ENCODE data around the gene KCNK16.

The KCNK16 gene

GRCh38 chr6:39312912-39313525, 9.5 kb downstream of the KCNK16 start:
- no peaks in the 10 kb centered on the region for H3K36me3 ChIP-seq
- no peak for DNase-seq
- no peak overlapping the region for H3K27ac ChIP-seq
- H3K9me3 ChIP-seq (ENCODE audit: severe bottlenecking): peaks cover 9% of the 10 kb centered on the region
- no peaks in the 10 kb centered on the region for H3K27me3 ChIP-seq (ENCODE audit: insufficient read depth, low read depth, severe bottlenecking)
- TF ChIP-seq, protein P1, sequence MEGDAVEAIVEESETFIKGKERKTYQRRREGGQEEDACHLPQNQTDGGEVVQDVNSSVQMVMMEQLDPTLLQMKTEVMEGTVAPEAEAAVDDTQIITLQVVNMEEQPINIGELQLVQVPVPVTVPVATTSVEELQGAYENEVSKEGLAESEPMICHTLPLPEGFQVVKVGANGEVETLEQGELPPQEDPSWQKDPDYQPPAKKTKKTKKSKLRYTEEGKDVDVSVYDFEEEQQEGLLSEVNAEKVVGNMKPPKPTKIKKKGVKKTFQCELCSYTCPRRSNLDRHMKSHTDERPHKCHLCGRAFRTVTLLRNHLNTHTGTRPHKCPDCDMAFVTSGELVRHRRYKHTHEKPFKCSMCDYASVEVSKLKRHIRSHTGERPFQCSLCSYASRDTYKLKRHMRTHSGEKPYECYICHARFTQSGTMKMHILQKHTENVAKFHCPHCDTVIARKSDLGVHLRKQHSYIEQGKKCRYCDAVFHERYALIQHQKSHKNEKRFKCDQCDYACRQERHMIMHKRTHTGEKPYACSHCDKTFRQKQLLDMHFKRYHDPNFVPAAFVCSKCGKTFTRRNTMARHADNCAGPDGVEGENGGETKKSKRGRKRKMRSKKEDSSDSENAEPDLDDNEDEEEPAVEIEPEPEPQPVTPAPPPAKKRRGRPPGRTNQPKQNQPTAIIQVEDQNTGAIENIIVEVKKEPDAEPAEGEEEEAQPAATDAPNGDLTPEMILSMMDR (IDR thresholded peaks at IDR 0.05; ENCODE audit: low read depth, low read length): no peak
- H3K4me3 ChIP-seq (ENCODE audit: low read depth, low read length): no peak overlapping the region

DNA sequence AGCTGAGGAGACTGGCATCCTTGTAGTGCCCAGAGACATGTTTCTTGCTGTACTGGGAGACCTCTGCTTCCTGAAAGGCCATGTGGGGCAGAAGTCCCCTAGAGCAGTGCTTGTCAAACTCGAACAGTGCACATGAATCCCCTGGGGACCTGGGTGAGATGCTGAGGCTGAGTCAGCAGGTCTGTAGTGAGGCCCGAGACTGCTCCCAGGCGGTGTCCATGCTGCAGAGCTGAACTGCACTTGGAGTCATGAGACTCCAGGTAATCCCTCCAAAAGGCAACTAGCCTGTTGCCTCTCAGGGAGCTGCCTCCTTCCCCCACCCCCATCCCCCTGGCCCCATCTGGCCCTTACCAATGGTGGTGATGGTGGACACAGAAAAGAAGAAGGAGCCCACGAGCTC, 12.0 kb downstream of the KCNK16 start:
- Histone ChIP-seq H3K4me3 (ENCODE audit: low read depth, low read length) (no peak overlapping the region), H3K36me3 (no peaks in the 10 kb centered on the region), H3K27ac (peak overlapping the region; percentile 2; the same call in 1 of the 2 replicates), H3K9me3 (ENCODE audit: severe bottlenecking) (peaks cover 9% of the 10 kb centered on the region), H3K27me3 (ENCODE audit: insufficient read depth, low read depth, severe bottlenecking) (no peaks in the 10 kb centered on the region)
- TF ChIP-seq, protein P1 (IDR thresholded peaks at IDR 0.05; ENCODE audit: low read depth, low read length): no peak
- DNase-seq: peak; percentile 58

DNA sequence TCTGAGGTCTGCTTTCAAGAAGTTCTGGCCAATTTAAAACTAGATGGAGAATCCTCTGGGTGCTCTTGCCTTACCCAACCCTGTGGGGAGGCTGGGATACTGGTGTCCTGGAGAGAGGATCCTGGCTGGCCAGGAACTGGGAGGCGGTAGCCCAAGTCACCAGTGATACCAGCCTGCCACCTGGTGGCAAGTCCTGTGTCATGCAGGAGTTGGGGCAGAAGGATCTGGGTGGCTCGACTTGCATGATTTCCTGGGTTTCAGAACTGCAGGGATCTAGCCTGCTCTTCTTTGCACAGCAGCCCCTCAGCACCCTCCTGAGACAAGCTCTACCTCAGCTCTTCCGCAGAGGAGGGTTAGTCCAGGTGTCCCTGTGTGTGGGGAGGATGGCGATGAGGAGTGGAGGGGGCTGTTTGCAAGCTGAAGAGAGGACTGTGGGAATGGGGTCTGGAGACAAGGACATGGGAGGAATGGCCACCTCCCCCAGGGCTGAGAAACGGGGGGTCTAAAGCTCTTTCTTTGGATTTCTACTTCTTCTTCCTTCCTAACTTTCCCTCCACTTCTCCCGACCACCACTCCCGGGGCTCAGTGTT, 12.5 kb downstream of the KCNK16 start:
- no peaks in the 10 kb centered on the region for H3K27me3 ChIP-seq (ENCODE audit: insufficient read depth, low read depth, severe bottlenecking)
- H3K4me3 ChIP-seq (ENCODE audit: low read depth, low read length): no peak overlapping the region
- peak overlapping the region; percentile 2; the same call in 1 of the 2 replicates for H3K27ac ChIP-seq
- TF ChIP-seq, protein P1 (IDR thresholded peaks at IDR 0.05; ENCODE audit: low read depth, low read length): peak; percentile 99
- no peaks in the 10 kb centered on the region for H3K36me3 ChIP-seq
- DNase-seq: peak; percentile 94
- H3K9me3 ChIP-seq (ENCODE audit: severe bottlenecking): peaks cover 9% of the 10 kb centered on the region

DNA sequence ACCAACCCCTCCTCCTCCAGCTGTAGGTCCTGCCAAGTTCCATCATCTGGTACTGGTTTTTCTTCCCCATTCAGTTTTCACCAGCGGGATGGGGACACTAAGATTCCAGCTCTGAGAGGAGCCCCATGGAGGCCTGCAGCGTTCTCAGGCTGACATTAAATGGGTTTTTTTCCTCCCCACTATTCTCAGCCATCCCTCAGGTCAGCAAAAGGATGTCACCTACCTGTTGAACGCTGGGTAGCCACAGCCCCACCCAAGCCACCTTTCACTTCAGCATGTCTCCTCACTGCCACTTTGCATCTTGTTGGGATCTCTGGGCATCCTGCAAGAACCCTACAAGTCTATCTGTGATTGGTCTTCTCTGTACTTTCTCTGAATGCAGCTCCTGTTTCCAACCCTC, 15.0 kb downstream of the KCNK16 start:
- Histone ChIP-seq H3K27me3 (ENCODE audit: insufficient read depth, low read depth, severe bottlenecking) (no peaks in the 10 kb centered on the region), H3K36me3 (no peaks in the 10 kb centered on the region), H3K4me3 (ENCODE audit: low read depth, low read length) (no peak overlapping the region), H3K9me3 (ENCODE audit: severe bottlenecking) (no peaks in the 10 kb centered on the region), H3K27ac (no peak overlapping the region)
- no peak for DNase-seq
- TF ChIP-seq, protein P1 (IDR thresholded peaks at IDR 0.05; ENCODE audit: low read depth, low read length): no peak

- TF ChIP-seq, protein P1 (IDR thresholded peaks at IDR 0.05; ENCODE audit: low read depth, low read length): no peak
Observed at GRCh38 chr6:39304951-39305350, 17.6 kb downstream of the KCNK16 start.

More at GRCh38 chr6:39304951-39305350, 17.6 kb downstream of the KCNK16 start:
- Histone ChIP-seq H3K9me3 (ENCODE audit: severe bottlenecking) (no peaks in the 10 kb centered on the region), H3K27ac (no peak overlapping the region), H3K27me3 (ENCODE audit: insufficient read depth, low read depth, severe bottlenecking) (no peaks in the 10 kb centered on the region), H3K36me3 (no peaks in the 10 kb centered on the region), H3K4me3 (ENCODE audit: low read depth, low read length) (no peak overlapping the region)
- no peak for DNase-seq

All from WERI-Rb-1 (cell line).